ENCODE measurements around the gene GALNT2. TPM values are rescaled to one million over a fixed set of nuclear protein-coding genes. Genes with fewer than 3 reads are reported as not detected.

Gene GALNT2
- polyA plus RNA-seq, 2 of the 4 experiments (the other 2 are of a cell fraction), result 66.9 to 114 TPM

DNA sequence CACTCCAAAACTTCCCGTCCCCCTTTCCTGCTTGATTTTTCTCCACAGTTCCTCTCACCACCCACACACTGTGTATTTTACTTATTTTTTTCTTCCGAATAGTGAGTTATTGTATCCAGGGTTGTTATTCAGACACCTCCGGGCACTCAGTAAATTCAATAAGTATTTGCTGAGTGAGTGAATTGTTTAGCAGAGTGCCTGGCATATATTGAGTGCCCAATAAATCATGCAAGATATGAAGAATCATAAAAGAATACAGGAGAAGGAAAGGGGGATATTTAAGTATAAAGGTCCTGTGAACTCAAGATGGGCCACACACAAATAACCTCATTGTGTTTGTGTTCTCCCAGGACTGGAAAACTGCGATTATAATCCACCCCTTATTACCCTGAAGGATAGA is 139.9 kb downstream of the GALNT2 start:
- no peak for FAIRE-seq
- Histone ChIP-seq H3K4me3 (no peak overlapping the region), H3K27ac (no peak overlapping the region), H3K9me3 (no peaks in the 10 kb centered on the region), H3K4me2 (no peak overlapping the region), H3K4me1 (no peaks in the 10 kb centered on the region)
- no peak for TF ChIP-seq HOXA7 (CRISPR knock-in tag; IDR thresholded peaks at IDR 0.05)
- TF ChIP-seq EHMT2 (IDR thresholded peaks at IDR 0.05; ENCODE audit: low read depth), result no peak
- TF ChIP-seq RAD21 (conservative IDR thresholded peaks at IDR 0.05 in 1 of 2, IDR thresholded peaks at IDR 0.05 in 1 of 2), result no peak
- TF ChIP-seq RARB (CRISPR knock-in tag; IDR thresholded peaks at IDR 0.05), result no peak
- TF ChIP-seq BCL3 (IDR thresholded peaks at IDR 0.05), result no peak
- TF ChIP-seq, protein P1, sequence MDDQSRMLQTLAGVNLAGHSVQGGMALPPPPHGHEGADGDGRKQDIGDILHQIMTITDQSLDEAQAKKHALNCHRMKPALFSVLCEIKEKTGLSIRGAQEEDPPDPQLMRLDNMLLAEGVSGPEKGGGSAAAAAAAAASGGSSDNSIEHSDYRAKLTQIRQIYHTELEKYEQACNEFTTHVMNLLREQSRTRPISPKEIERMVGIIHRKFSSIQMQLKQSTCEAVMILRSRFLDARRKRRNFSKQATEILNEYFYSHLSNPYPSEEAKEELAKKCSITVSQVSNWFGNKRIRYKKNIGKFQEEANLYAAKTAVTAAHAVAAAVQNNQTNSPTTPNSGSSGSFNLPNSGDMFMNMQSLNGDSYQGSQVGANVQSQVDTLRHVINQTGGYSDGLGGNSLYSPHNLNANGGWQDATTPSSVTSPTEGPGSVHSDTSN (IDR thresholded peaks at IDR 0.05), result no peak
- no peak for TF ChIP-seq POLR2AphosphoS2 (conservative IDR thresholded peaks at IDR 0.05; ENCODE audit: low read length)
- TF ChIP-seq HOXB13 (CRISPR knock-in tag; IDR thresholded peaks at IDR 0.05; ENCODE audit: low read depth), result no peak
- TF ChIP-seq CHD4 (IDR thresholded peaks at IDR 0.05; ENCODE audit: borderline replicate concordance), result no peak
- TF ChIP-seq RCOR1 (IDR thresholded peaks at IDR 0.05; ENCODE audit: low read depth, low read length), result no peak
- no peak for TF ChIP-seq USF2 (IDR thresholded peaks at IDR 0.05)
- no peak for TF ChIP-seq HES2 (IDR thresholded peaks at IDR 0.05)
- POLR2A ChIA-PET, result no interaction called here
- CTCF ChIA-PET, result no interaction called here
- DNase-seq (ENCODE audit: low read depth in 1 of 2, low spot score in 1 of 2), result no peak
- whole genome bisulfite sequencing (ENCODE audit: missing lambda C conversion rate), result 90% methylated on average over 4 of the region's 4 CpGs
- ATAC-seq, result no peak

GRCh38 chr1:230207598-230207997 is 140.6 kb downstream of the GALNT2 start:
- Histone ChIP-seq H3K4me3 (no peak overlapping the region), H3K4me2 (no peak overlapping the region), H3K9me3 (no peaks in the 10 kb centered on the region), H3K4me1 (no peaks in the 10 kb centered on the region), H3K27ac (no peak overlapping the region)
- WGBS (ENCODE audit: missing lambda C conversion rate), result 94% methylated on average over 6 of the region's 6 CpGs
- no peak for ATAC-seq
- ChIA-PET CTCF (no interaction called here), POLR2A (no interaction called here)
- no peak for TF ChIP-seq POLR2A (IDR thresholded peaks at IDR 0.05; ENCODE audit: low read length)
- TF ChIP-seq, protein P1 (IDR thresholded peaks at IDR 0.05), result no peak
- no peak for DNase-seq (ENCODE audit: low read depth in 1 of 2, low spot score in 1 of 2)
- FAIRE-seq, result no peak

- no peak for TF ChIP-seq E2F6 (IDR thresholded peaks at IDR 0.05; ENCODE audit: borderline replicate concordance, low read depth)
- TF ChIP-seq MAX (IDR thresholded peaks at IDR 0.05), result no peak
- TF ChIP-seq SREBF2 (IDR thresholded peaks at IDR 0.05), result no peak
- TF ChIP-seq MYC (IDR thresholded peaks at IDR 0.05; ENCODE audit: borderline replicate concordance, low read length), result no peak
- TF ChIP-seq ZC3H11A (IDR thresholded peaks at IDR 0.05), result no peak
- TF ChIP-seq ZNF302 (CRISPR knock-in tag; IDR thresholded peaks at IDR 0.05), result no peak
- TF ChIP-seq SMC3 (IDR thresholded peaks at IDR 0.05), result no peak
- TF ChIP-seq BHLHE40 (IDR thresholded peaks at IDR 0.05; ENCODE audit: low read depth, low read length), result no peak
- TF ChIP-seq TFCP2L1 (CRISPR knock-in tag; IDR thresholded peaks at IDR 0.05), result no peak
- no peak for TF ChIP-seq BCL3 (IDR thresholded peaks at IDR 0.05)
- no peak for TF ChIP-seq RCOR1 (IDR thresholded peaks at IDR 0.05; ENCODE audit: low read depth, low read length)
- TF ChIP-seq ZFP36 (IDR thresholded peaks at IDR 0.05; ENCODE audit: borderline replicate concordance, partially characterized antibody), result no peak
- ChIA-PET POLR2A (no interaction called here), CTCF (interaction anchor here (1.0 kb wide), 1 partner anchor 39 kb away, joined by 3 read pairs; no protein-coding TSS in a partner anchor)
- no peaks in the 10 kb centered on the region for H3K9me3 ChIP-seq
- 89% methylated on average over 10 of the region's 10 CpGs for WGBS (ENCODE audit: missing lambda C conversion rate)
- no peak overlapping the region for H3K27ac ChIP-seq
- H3K4me3 ChIP-seq, result no peak overlapping the region
- H3K4me1 ChIP-seq, result no peaks in the 10 kb centered on the region
- DNase-seq (ENCODE audit: low read depth in 1 of 2, low spot score in 1 of 2) (no peak), FAIRE-seq (no peak), ATAC-seq (no peak)
- H3K4me2 ChIP-seq, result no peak overlapping the region
Observed at GRCh38 chr1:230208619-230209261, 141.7 kb downstream of the GALNT2 start.

Measured in A549 (cell line).